Measurements from ENCODE around the gene TIMM8B.
"Not testable (repeated sequence)": the region's sequence is repeated elsewhere in the genome, so short reads cannot be mapped to it uniquely, and the experiment has no call there.

The TIMM8B gene

GRCh38 chr11:112073941-112074811, 12.4 kb downstream of the TIMM8B start, which contains the start of the genes NKAPD1 and PIH1D2:
TSS of gene NKAPD1 (plus strand) at chr11:112074299. CDS start at chr11:112075575, 1,276 bp downstream.
TSS of gene PIH1D2 (minus strand) at chr11:112074017. CDS start at chr11:112073174, 843 bp downstream.
- FAIRE-seq, result no peak

GRCh38 chr11:112062923-112063322, 23.6 kb downstream of the TIMM8B start:
- no peak for FAIRE-seq

GRCh38 chr11:112058103-112058502, 28.5 kb downstream of the TIMM8B start:
- FAIRE-seq, result no peak

DNA sequence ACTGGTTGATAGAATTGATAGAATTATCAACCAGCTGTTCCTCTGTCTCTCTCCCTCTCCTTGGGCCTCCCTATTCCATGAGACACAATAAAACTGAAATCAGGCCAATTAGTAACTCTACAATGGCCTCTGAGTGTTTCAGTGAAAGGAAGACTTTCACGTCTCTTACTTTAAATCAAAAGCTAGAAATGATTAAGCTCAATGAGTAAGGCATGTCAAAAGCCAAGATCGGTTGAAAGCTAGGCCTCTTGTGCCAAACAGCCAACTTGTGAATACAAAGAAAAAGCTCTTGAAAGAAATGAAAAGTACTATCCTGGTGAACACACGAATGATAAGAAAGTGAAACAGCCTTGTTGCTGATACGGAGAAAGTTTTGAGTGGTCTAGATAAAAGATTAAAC, 29.4 kb downstream of the TIMM8B start:
- FAIRE-seq, result no peak

DNA sequence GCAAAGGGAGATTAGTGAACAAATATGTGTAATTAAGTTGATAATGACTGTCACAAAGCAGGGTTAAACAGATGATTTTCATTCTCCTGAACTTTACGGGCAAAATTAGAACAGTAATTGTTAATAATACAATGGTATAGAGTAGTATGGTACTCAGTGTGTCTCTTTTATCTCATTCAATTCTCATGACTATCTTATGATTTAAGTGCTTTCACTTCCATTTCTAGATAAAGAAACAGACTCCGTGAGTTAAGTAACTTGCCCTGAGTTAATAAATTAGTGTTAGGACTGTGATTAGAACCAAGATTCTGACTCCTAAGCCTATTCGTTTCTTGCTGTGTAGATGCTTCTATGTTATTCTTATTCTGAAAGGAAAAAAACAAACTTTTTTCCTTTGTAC, 34.8 kb downstream of the TIMM8B start:
- FAIRE-seq, result no peak

GRCh38 chr11:112050721-112051120, 35.8 kb downstream of the TIMM8B start:
- FAIRE-seq, result no peak

DNA sequence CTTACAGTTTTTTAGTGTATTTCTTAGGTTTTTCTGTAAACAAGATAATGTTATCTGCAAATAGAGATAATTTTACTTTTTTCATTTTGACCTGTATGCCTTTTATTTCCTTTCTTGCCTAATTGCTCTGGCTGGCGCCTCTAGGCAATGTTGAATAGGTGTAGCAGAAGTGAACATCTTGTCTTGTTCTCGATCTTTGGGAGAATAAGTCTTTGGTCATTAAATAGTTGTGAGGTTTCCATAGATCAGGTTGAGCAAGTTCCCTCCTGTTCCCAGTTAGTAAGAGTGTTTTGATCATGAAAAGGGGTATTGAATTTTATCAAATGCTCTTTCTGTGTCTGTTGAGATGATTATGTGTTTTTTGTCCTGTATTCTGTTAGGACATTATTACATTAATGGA, 36.8 kb downstream of the TIMM8B start:
- FAIRE-seq, result no peak

DNA sequence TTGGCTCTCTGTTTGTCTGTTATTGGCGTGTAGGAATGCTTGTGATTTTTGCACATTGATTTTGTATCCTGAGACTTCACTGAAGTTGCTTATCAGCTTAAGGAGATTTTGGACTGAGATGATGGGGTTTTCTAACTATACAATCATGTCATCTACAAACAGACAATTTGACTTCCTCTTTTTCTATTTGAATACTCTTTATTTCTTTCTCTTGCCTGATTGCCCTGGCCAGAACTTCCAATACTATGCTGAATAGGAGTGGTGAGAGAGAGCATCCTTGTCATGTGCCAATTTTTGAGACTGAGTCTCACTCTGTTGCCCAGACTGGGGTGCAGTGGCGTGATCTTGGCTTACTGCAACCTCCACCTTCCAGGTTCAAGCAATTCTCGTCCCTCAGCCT, 38.3 kb downstream of the TIMM8B start:
- FAIRE-seq, result not testable (repeated sequence)

GRCh38 chr11:112046647-112047046, 39.9 kb downstream of the TIMM8B start:
- FAIRE-seq, result not testable (repeated sequence)

- FAIRE-seq, result no peak
Measured at GRCh38 chr11:112044961-112045360, 41.6 kb downstream of the TIMM8B start.

- FAIRE-seq, result no peak
Measured at GRCh38 chr11:112042961-112043304, 43.6 kb downstream of the TIMM8B start.

GRCh38 chr11:112042161-112042960, 44.2 kb downstream of the TIMM8B start:
- no peak for FAIRE-seq

GRCh38 chr11:112037527-112037926, 49.0 kb downstream of the TIMM8B start:
- FAIRE-seq, result no peak
